Measurements from ENCODE around the gene SRGAP1. TPM values are rescaled to one million over a fixed set of nuclear protein-coding genes. Genes with fewer than 3 reads are reported as not detected.
"Not testable (repeated sequence)": the region's sequence is repeated elsewhere in the genome, so short reads cannot be mapped to it uniquely, and the experiment has no call there.

The SRGAP1 gene
- total and polyA plus RNA-seq, 4 donors = 1.8 to 12.4 (median 6.2) TPM

GRCh38 chr12:64072916-64073575 lies 228.5 kb downstream of the SRGAP1 start:
- no peak for ATAC-seq (ENCODE audit: insufficient read depth, low FRiP score)
- Histone ChIP-seq H3K27ac (ENCODE audit: low read depth in 1 of 2, low read length in 1 of 2) (no peak overlapping the region), H3K9me3 (ENCODE audit: control insufficient read depth in 4 of 4, insufficient read depth in 3 of 4, low read length in 3 of 4) (no peaks in the 10 kb centered on the region), H3K9ac (ENCODE audit: insufficient read depth in 1 of 2, low read length in 2 of 2) (no peak overlapping the region), H3K27me3 (ENCODE audit: control insufficient read depth in 3 of 3, insufficient read depth in 3 of 3, low read length in 2 of 3) (no peaks in the 10 kb centered on the region), H3K36me3 (ENCODE audit: control insufficient read depth in 4 of 4, insufficient read depth in 4 of 4, low read length in 4 of 4) (no peaks in the 10 kb centered on the region), H3K4me3 (no peak overlapping the region), H3K4me1 (ENCODE audit: control insufficient read depth in 5 of 5, insufficient read depth in 5 of 5, low read length in 5 of 5) (no peaks in the 10 kb centered on the region)
- WGBS, 2 donors = 91 to 95% methylated on average over 5 of the region's 5 CpGs
- TF ChIP-seq CTCF (IDR thresholded peaks at IDR 0.05; ENCODE audit: control extremely low read depth, extremely low read depth) = no peak
- DNase-seq = no peak

GRCh38 chr12:64076565-64076964 lies 232.1 kb downstream of the SRGAP1 start:
- not testable (repeated sequence) for H3K9ac ChIP-seq (ENCODE audit: insufficient read depth in 1 of 2, low read length in 2 of 2); DNase-seq; ATAC-seq (ENCODE audit: insufficient read depth, low FRiP score); H3K36me3 ChIP-seq (ENCODE audit: control insufficient read depth in 4 of 4, insufficient read depth in 4 of 4, low read length in 4 of 4); H3K27me3 ChIP-seq (ENCODE audit: control insufficient read depth in 3 of 3, insufficient read depth in 3 of 3, low read length in 2 of 3); H3K9me3 ChIP-seq (ENCODE audit: control insufficient read depth in 4 of 4, insufficient read depth in 3 of 4, low read length in 3 of 4); H3K4me3 ChIP-seq; H3K27ac ChIP-seq (ENCODE audit: low read depth in 1 of 2, low read length in 1 of 2)
- peaks cover 2 to 15% (median 9%) of the 10 kb centered on the region in 5 donors for H3K4me1 ChIP-seq (ENCODE audit: control insufficient read depth in 5 of 5, insufficient read depth in 5 of 5, low read length in 5 of 5)
- WGBS, 2 donors = 95 to 97% methylated on average over 9 of the region's 9 CpGs

- no peak overlapping the region for H3K27ac ChIP-seq (ENCODE audit: low read depth in 1 of 2, low read length in 1 of 2)
- no peak overlapping the region for H3K9ac ChIP-seq (ENCODE audit: insufficient read depth in 1 of 2, low read length in 2 of 2)
- no peaks in the 10 kb centered on the region for H3K9me3 ChIP-seq (ENCODE audit: control insufficient read depth in 4 of 4, insufficient read depth in 3 of 4, low read length in 3 of 4)
- DNase-seq = no peak
- peaks cover 6 to 25% (median 14%) of the 10 kb centered on the region in 5 donors for H3K4me1 ChIP-seq (ENCODE audit: control insufficient read depth in 5 of 5, insufficient read depth in 5 of 5, low read length in 5 of 5)
- no peaks in the 10 kb centered on the region for H3K27me3 ChIP-seq (ENCODE audit: control insufficient read depth in 3 of 3, insufficient read depth in 3 of 3, low read length in 2 of 3)
- no peak for ATAC-seq (ENCODE audit: insufficient read depth, low FRiP score)
- no peak overlapping the region for H3K4me3 ChIP-seq
- peaks cover 0 to 7% (median 4%) of the 10 kb centered on the region in 4 donors for H3K36me3 ChIP-seq (ENCODE audit: control insufficient read depth in 4 of 4, insufficient read depth in 4 of 4, low read length in 4 of 4)
- no peak for TF ChIP-seq CTCF (IDR thresholded peaks at IDR 0.05; ENCODE audit: control extremely low read depth, extremely low read depth)
Measured at GRCh38 chr12:64077922-64078321, 233.4 kb downstream of the SRGAP1 start.

- no peak overlapping the region for H3K4me3 ChIP-seq
- DNase-seq (peak in 2 of 3 donors; percentile 34 to 65), ATAC-seq (ENCODE audit: insufficient read depth, low FRiP score) (peak; percentile 29)
- peak overlapping the region in 1 of 2 donors; percentile 28 for H3K9ac ChIP-seq (ENCODE audit: insufficient read depth in 1 of 2, low read length in 2 of 2)
- no peak for TF ChIP-seq CTCF (IDR thresholded peaks at IDR 0.05; ENCODE audit: control extremely low read depth, extremely low read depth)
- H3K4me1 ChIP-seq (ENCODE audit: control insufficient read depth in 5 of 5, insufficient read depth in 5 of 5, low read length in 5 of 5) = peaks cover 6 to 36% (median 17%) of the 10 kb centered on the region in 5 donors
- peaks cover 0 to 7% (median 5%) of the 10 kb centered on the region in 4 donors for H3K36me3 ChIP-seq (ENCODE audit: control insufficient read depth in 4 of 4, insufficient read depth in 4 of 4, low read length in 4 of 4)
- H3K27me3 ChIP-seq (ENCODE audit: control insufficient read depth in 3 of 3, insufficient read depth in 3 of 3, low read length in 2 of 3) = no peaks in the 10 kb centered on the region
- H3K27ac ChIP-seq (ENCODE audit: low read depth in 1 of 2, low read length in 1 of 2) = peak overlapping the region; percentile 70 to 81
- H3K9me3 ChIP-seq (ENCODE audit: control insufficient read depth in 4 of 4, insufficient read depth in 3 of 4, low read length in 3 of 4) = no peaks in the 10 kb centered on the region
- WGBS, 2 donors = 54 to 75% methylated on average over 7 of the region's 7 CpGs
Measured at GRCh38 chr12:64080319-64081007, 236.0 kb downstream of the SRGAP1 start.

Data from lung (tissue), 12 donors.